Measurements from ENCODE around the gene STYX.

The STYX gene

DNA sequence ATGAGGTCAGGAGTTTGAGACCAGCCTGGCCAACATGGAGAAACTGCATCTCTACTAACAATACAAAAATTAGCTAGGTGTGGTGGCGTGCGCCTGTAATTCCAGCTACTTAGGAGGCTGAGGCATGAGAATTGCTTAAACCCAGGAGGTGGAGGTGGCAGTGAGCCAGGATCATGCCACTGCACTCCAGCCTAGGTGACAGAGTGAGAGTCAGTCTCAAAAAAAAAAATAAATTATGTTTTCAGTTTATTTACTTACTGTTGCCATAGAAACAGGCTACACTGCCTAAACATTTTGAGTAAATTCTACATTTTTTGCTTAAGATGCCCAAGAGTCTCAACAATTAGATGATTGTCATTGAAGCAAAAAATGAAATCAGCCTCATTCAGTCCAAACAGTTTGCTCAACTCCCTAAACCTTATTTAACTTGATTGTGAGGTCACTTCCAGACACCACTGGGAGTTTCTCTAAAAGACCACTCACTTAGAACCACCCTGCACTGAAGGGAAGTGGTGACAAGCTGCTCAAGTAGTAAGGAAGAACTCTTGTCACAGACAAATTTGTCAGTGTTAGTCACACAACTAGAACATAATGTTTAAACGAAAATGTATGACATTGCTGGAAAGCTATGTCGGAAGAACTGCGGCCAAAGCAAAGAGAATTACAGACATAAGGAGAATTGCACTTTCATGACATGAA, 71.2 kb downstream of the STYX start:
- peak overlapping the region in 7 of 11 experiments; percentile 20 to 64 (median 39); a peak in 11 of 22 replicates for H3K27ac ChIP-seq
- H3K9ac ChIP-seq, result peak overlapping the region in 2 of 11 experiments; percentile 12 to 25; a peak in 2 of 22 replicates
- no peaks in the 10 kb centered on the region for H3K36me3 ChIP-seq
- H3K4me2 ChIP-seq, result peak overlapping the region; percentile 8 to 50 (median 27); a peak in 16 of 22 replicates
- H3K9me3 ChIP-seq (replicated peaks in 1 of 11), result peaks cover 6 to 18% (median 16%) of the 10 kb centered on the region in 11 experiments; a peak in 19 of 22 replicates
- H3K27me3 ChIP-seq, result no peaks in the 10 kb centered on the region
- peaks cover 9 to 15% (median 11%) of the 10 kb centered on the region in 10 experiments; a peak in 19 of 20 replicates for H3K4me1 ChIP-seq
- H3K4me3 ChIP-seq, result no peak overlapping the region
- TF ChIP-seq Cebpa-rat (IDR thresholded peaks at IDR 0.05), result no peak
- no peaks in the 10 kb centered on the region for H4K20me1 ChIP-seq

DNA sequence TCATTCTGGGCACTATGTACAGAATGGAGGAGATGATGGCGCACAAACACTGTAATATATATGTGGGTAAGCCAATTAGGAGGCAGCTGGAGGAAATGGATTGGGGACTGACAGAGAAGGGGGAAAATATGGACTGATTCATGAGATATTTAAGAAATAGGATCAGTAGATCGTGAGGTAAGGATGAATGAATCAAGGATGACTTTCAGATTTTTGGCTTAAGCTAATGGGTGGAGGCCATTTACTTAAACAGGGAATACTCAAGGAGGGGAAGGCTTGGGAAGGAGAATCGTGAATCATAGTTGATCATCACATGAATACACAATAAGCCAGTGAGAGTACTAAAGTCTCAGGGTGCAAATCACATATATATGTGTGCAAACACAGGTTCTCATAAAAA, 72.6 kb downstream of the STYX start:
- H4K20me1 ChIP-seq, result no peaks in the 10 kb centered on the region
- TF ChIP-seq Cebpa-rat (IDR thresholded peaks at IDR 0.05), result no peak
- peaks cover 9 to 15% (median 11%) of the 10 kb centered on the region in 10 experiments; a peak in 19 of 20 replicates for H3K4me1 ChIP-seq
- no peak overlapping the region for H3K4me2 ChIP-seq
- peaks cover 0 to 5% (median 3%) of the 10 kb centered on the region in 11 experiments; a peak in 9 of 22 replicates for H3K9me3 ChIP-seq (replicated peaks in 1 of 11)
- no peak overlapping the region for H3K9ac ChIP-seq
- H3K27ac ChIP-seq, result no peak overlapping the region
- H3K36me3 ChIP-seq, result no peaks in the 10 kb centered on the region
- H3K27me3 ChIP-seq, result no peaks in the 10 kb centered on the region
- H3K4me3 ChIP-seq, result no peak overlapping the region

DNA sequence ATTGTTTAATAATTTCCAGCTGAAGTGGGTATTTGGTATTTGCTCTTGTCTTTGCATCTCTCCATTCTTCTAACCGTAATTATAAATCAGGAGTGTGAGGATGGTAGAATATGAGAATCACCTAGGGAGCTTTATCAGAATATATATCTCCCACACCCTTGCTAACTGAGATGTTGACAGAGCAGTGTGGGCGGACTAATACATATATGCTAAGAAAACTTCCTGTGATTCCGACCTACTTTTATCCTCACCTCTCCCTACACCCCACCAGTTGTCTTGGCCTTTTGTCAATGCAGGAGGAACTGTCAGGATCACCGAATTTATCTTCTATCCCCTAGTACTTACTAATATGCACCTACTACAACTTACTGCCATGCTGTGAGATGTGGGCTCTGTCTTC, 76.1 kb downstream of the STYX start:
- Histone ChIP-seq H3K36me3 (no peaks in the 10 kb centered on the region), H4K20me1 (no peaks in the 10 kb centered on the region), H3K4me3 (no peak overlapping the region), H3K4me2 (no peak overlapping the region), H3K27ac (no peak overlapping the region), H3K9ac (no peak overlapping the region), H3K4me1 (peaks cover 5 to 11% (median 7%) of the 10 kb centered on the region in 10 experiments; a peak in 19 of 20 replicates), H3K27me3 (no peaks in the 10 kb centered on the region), H3K9me3 (replicated peaks in 1 of 11) (no peaks in the 10 kb centered on the region)
- no peak for TF ChIP-seq Cebpa-rat (IDR thresholded peaks at IDR 0.05)

DNA sequence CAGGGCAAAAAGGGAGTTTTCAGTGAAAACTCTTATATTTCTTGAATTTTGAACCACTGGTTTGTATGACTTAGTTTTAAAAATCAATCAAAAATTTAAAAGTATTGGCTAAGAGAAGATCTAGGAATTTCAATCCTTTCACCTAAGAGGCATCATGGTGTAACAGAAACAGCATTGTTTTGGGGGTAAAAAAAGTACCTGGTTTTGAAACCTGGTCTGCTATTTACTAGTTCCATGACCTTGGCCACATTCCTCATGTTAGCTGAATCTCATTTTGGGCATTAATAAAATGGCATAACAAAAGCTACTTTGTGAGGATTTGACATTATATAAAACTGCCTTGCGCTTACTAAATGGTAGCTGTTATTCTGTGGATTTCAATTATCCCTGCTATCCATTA, 78.1 kb downstream of the STYX start:
- Histone ChIP-seq H3K4me3 (no peak overlapping the region), H3K4me2 (no peak overlapping the region), H3K9ac (no peak overlapping the region), H3K36me3 (no peaks in the 10 kb centered on the region), H3K27ac (no peak overlapping the region), H3K4me1 (no peaks in the 10 kb centered on the region), H3K9me3 (replicated peaks in 1 of 11) (no peaks in the 10 kb centered on the region), H3K27me3 (no peaks in the 10 kb centered on the region), H4K20me1 (no peaks in the 10 kb centered on the region)
- no peak for TF ChIP-seq Cebpa-rat (IDR thresholded peaks at IDR 0.05)

DNA sequence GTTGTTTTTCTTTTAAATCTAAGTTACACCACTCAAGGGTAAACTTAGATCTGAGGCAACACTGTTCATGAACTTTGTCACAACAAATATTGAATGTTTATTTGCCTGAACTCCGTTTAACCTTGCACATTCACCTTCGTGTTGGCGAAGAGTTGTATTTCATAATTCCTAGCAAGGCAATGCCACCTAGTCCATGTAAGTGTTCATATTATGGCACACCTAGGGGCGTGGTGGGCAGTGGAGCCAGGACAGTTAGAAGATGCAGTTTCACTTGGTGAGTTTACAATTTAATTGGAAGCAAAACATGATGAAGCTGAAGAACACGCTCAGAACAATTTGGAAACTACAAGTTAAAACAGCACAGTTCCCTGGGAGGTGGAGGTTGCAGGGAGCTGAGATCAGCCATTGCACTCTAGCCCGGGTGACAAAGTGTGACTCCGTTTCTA, 91.9 kb downstream of the STYX start:
- H4K20me1 ChIP-seq, result no peaks in the 10 kb centered on the region
- H3K27me3 ChIP-seq, result no peaks in the 10 kb centered on the region
- no peaks in the 10 kb centered on the region for H3K4me1 ChIP-seq
- no peak overlapping the region for H3K4me3 ChIP-seq
- no peak overlapping the region for H3K4me2 ChIP-seq
- no peak overlapping the region for H3K27ac ChIP-seq
- no peaks in the 10 kb centered on the region for H3K36me3 ChIP-seq
- no peaks in the 10 kb centered on the region for H3K9me3 ChIP-seq (replicated peaks in 1 of 11)
- TF ChIP-seq Cebpa-rat (IDR thresholded peaks at IDR 0.05), result no peak
- H3K9ac ChIP-seq, result 0 out of 22 replicates have a peak overlapping the region, but pooled peaks of 1 of the 11 experiments have one; percentile 17

DNA sequence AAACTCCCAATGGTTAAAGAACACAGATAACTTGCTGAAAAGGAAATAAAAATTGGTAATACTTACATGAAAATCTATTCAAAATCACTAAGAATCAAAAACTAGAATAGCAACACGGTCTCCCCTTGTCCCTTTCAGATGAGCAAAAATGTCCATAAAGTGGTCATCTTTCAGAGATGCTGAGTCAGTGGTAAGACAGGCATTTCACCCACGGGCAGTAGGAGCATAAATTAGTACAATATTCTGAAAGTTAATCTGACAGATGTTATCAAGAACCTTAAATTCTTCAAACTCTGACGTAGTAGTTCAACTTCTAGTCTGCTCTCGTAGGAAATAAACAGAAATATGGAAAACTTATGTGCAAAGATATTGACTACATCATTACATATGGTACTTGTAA, 94.5 kb downstream of the STYX start:
- no peaks in the 10 kb centered on the region for H3K27me3 ChIP-seq
- H3K27ac ChIP-seq, result no peak overlapping the region
- no peaks in the 10 kb centered on the region for H4K20me1 ChIP-seq
- no peak for TF ChIP-seq Cebpa-rat (IDR thresholded peaks at IDR 0.05)
- H3K9me3 ChIP-seq (replicated peaks in 1 of 11), result no peaks in the 10 kb centered on the region
- no peak overlapping the region for H3K4me2 ChIP-seq
- H3K36me3 ChIP-seq, result no peaks in the 10 kb centered on the region
- no peak overlapping the region for H3K4me3 ChIP-seq
- no peaks in the 10 kb centered on the region for H3K4me1 ChIP-seq
- no peak overlapping the region for H3K9ac ChIP-seq
